GM23248 (cell line): Measurements from ENCODE around the gene LSM3. TPM values are rescaled to one million over a fixed set of nuclear protein-coding genes. Genes with fewer than 3 reads are reported as not detected.

Experiments
- DNase-seq: peaks from one replicate; pipeline ENCODE4 v3.0.0-alpha.2; 2015
- H2AFZ ChIP-seq: fragments of 200-600 bp; sonication (generic); 2 replicates; pipeline ENCODE4 v1.6.1; 2016; ENCODE audit warnings: antibody characterized with exemption
- H3F3A ChIP-seq: fragments of 200-600 bp; sonication (generic); 2 replicates; pipeline ENCODE4 v1.6.1; 2016; ENCODE audit warnings: mild to moderate bottlenecking, antibody characterized with exemption, mixed run types; ENCODE audit not compliant: insufficient read depth
- H3K27ac ChIP-seq: fragments of 200-600 bp; sonication (generic); 2 replicates; pipeline ENCODE4 v1.5.1; 2016; ENCODE audit warnings: mild to moderate bottlenecking
- H3K27me3 ChIP-seq: fragments of 200-600 bp; sonication (generic); replicated peaks from 2 replicates; pipeline ENCODE4 v1.6.1; 2016; ENCODE audit warnings: mild to moderate bottlenecking; ENCODE audit not compliant: insufficient read depth
- H3K36me3 ChIP-seq: fragments of 200-600 bp; sonication (generic); 2 replicates; pipeline ENCODE4 v1.6.1; 2016; ENCODE audit warnings: low read depth, mild to moderate bottlenecking
- H3K4me1 ChIP-seq: fragments of 200-600 bp; sonication (generic); 2 replicates; pipeline ENCODE4 v1.6.1; 2016; ENCODE audit warnings: mild to moderate bottlenecking; ENCODE audit not compliant: insufficient read depth
- H3K4me2 ChIP-seq: fragments of 200-600 bp; sonication (generic); one replicate; pipeline ENCODE4 v1.6.1; 2016; ENCODE audit warnings: mild to moderate bottlenecking; ENCODE audit not compliant: unreplicated experiment
- H3K4me3 ChIP-seq: fragments of 200-600 bp; sonication (generic); 2 replicates; pipeline ENCODE4 v1.5.1; 2016; ENCODE audit warnings: mild to moderate bottlenecking
- H3K79me2 ChIP-seq: fragments of 200-600 bp; sonication (generic); 2 replicates; pipeline ENCODE4 v1.6.1; 2016; ENCODE audit warnings: mild to moderate bottlenecking; ENCODE audit not compliant: insufficient read depth
- H3K9ac ChIP-seq: fragments of 200-600 bp; sonication (generic); 2 replicates; pipeline ENCODE4 v1.6.1; 2016; ENCODE audit warnings: mild to moderate bottlenecking
- H3K9me2 ChIP-seq: fragments of 200-600 bp; sonication (generic); 2 replicates; pipeline ENCODE4 v1.6.1; 2016; ENCODE audit warnings: mixed run types, mild to moderate bottlenecking, moderate library complexity; ENCODE audit not compliant: insufficient read depth
- H3K9me3 ChIP-seq: fragments of 200-600 bp; sonication (generic); one replicate; pipeline ENCODE4 v1.6.1; 2017; ENCODE audit warnings: low read depth
- H4K20me1 ChIP-seq: fragments of 200-600 bp; sonication (generic); 2 replicates; pipeline ENCODE4 v1.6.0; 2016; ENCODE audit not compliant: insufficient read depth
- EZH2 ChIP-seq: fragments of 200-600 bp; sonication (generic); IDR thresholded peaks from 2 replicates; pipeline ENCODE4 v1.6.1; 2018; ENCODE audit warnings: antibody characterized with exemption, mild to moderate bottlenecking; ENCODE audit not compliant: insufficient read depth, poor library complexity, severe bottlenecking
- EZH2phosphoT487 ChIP-seq: fragments of 200-600 bp; sonication (generic); IDR thresholded peaks from 2 replicates; pipeline ENCODE4 v1.6.1; 2018; ENCODE audit warnings: antibody characterized with exemption, moderate library complexity, mild to moderate bottlenecking, low read depth; ENCODE audit not compliant: insufficient read depth
- WGBS, 2 experiments: methylation state at CpG; one replicate each; pipeline ENCODE4 v1.1.6; 2015 to 2017; ENCODE audit warnings: low lambda C conversion rate in 2 of 2, low coverage in 1 of 2; ENCODE audit errors: missing lambda C conversion rate in 2 of 2; 5-methylcytosine and 5-hydroxymethylcytosine counted together
- in situ Hi-C: fragments of 300-500 bp; cut with MboI; formaldehyde crosslinking; loops from 2 replicates; pipeline ENCODE4 v1.15.0; 2020
- polyA plus RNA-seq: library from polyadenylated mRNA; unstranded; fragments of >200 nt; fragmentation: Nextera tagmentation; extraction: Ambion mirVana; gene quantifications from 2 replicates; pipeline ENCODE4 v1.2.1, GENCODE V29; 2016
- total RNA-seq: library from RNA; depleted of rRNA; stranded (reverse); fragments of >200 nt; shearing (Covaris generic); gene quantifications from 2 replicates; pipeline ENCODE4 v1.2.3, GENCODE V29; 2014

The LSM3 gene
- total and polyA plus RNA-seq, 2 experiments from 2014 or later, result 9.4 to 32.3 TPM

DNA sequence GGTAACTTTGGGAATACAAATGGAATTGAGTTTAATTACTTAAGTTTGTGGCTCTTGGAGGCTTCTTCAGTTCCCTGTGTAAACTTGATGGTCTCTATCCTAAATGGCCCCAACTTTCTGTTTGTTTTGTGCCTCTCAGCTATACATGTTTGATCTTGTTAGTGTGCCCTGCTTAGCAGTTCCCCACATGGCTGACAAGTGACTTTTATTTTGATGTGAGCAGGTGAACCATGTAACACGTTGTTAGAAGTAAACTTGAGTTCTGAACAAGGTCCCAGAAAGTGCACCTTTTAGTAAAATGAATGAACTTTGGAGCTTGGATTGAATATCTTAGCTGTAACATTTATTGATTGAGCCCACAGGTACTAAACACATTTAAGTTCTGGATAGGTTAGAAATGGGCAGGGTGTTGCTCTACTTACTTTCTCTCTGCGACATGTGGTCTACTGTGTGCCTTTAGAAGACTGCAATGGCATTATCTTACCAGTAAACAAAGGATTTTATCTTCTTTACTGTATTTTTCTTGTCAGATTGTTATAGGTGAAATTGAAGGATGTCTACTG is 4.5 kb downstream of the LSM3 start:
- Histone ChIP-seq H3K9me3 (no peaks in the 10 kb centered on the region), H3K9me2 (no peaks in the 10 kb centered on the region), H3K9ac (no peak overlapping the region), H4K20me1 (no peaks in the 10 kb centered on the region), H3K79me2 (peaks cover 64% of the 10 kb centered on the region), H3K4me3 (no peak overlapping the region), H3K27me3 (no peaks in the 10 kb centered on the region), H3K36me3 (peaks cover 30% of the 10 kb centered on the region), H3K27ac (no peak overlapping the region), H3K4me1 (peaks cover 9% of the 10 kb centered on the region; the same call in 1 of the 2 replicates), H3K4me2 (no peak overlapping the region), H3F3A (no peaks in the 10 kb centered on the region), H2AFZ (no peak overlapping the region)
- in situ Hi-C loops, result no loop called here
- DNase-seq, result no peak
- 50 to 51% methylated on average over 2 of the region's 2 CpGs for WGBS, 2 experiments
- TF ChIP-seq EZH2phosphoT487, result no peak

DNA sequence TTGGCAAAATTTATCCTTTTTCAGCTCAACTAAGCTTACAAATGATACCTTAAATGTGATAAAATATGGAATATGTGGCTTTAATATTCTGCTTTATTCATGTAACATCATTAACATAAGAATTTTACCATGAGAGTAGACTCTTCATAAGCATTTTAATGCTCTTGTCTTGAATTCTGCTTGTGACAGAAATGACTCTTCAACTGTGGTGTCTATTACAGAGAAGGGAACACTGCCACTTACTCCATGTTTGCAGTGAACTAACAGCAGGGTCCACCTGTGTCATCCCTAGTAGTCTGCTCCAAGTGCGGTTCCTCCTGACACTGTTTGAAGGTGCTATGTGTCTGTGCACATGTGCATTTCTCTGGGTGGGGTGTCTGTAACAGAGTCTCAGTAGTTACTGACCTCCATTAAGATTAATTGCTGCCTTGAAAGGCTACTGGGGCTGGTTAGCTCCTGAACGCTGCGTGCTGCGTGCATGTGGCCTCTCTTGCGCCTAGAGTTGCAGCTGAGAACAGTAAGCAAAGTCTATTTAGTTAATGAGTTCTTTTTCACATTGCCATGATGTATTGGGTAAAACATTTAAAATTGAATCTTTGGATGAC is 8.3 kb downstream of the LSM3 start:
- 89 to 91% methylated on average over 5 of the region's 5 CpGs for WGBS, 2 experiments
- H3K27ac ChIP-seq, result no peak overlapping the region
- H3K4me2 ChIP-seq, result no peak overlapping the region
- no peaks in the 10 kb centered on the region for H4K20me1 ChIP-seq
- in situ Hi-C loops, result no loop called here
- DNase-seq, result no peak
- H3K27me3 ChIP-seq, result no peaks in the 10 kb centered on the region
- peaks cover 25% of the 10 kb centered on the region for H3K36me3 ChIP-seq
- no peaks in the 10 kb centered on the region for H3F3A ChIP-seq
- no peaks in the 10 kb centered on the region for H3K4me1 ChIP-seq
- H3K79me2 ChIP-seq, result peaks cover 70% of the 10 kb centered on the region
- no peak overlapping the region for H3K9ac ChIP-seq
- no peaks in the 10 kb centered on the region for H3K9me3 ChIP-seq
- H3K4me3 ChIP-seq, result no peak overlapping the region
- H3K9me2 ChIP-seq, result no peaks in the 10 kb centered on the region
- H2AFZ ChIP-seq, result no peak overlapping the region
- TF ChIP-seq EZH2, result no peak
- no peak for TF ChIP-seq EZH2phosphoT487

GRCh38 chr3:14188041-14188754 is 9.6 kb downstream of the LSM3 start:
- H3F3A ChIP-seq, result no peaks in the 10 kb centered on the region
- no peak for TF ChIP-seq EZH2
- TF ChIP-seq EZH2phosphoT487, result no peak
- no peak overlapping the region for H3K4me3 ChIP-seq
- peaks cover 69% of the 10 kb centered on the region for H3K79me2 ChIP-seq
- no peak overlapping the region for H2AFZ ChIP-seq
- peaks cover 21% of the 10 kb centered on the region for H3K36me3 ChIP-seq
- no peak overlapping the region for H3K9ac ChIP-seq
- 51 to 57% methylated on average over 4 of the region's 4 CpGs for WGBS, 2 experiments
- H3K27ac ChIP-seq, result no peak overlapping the region
- in situ Hi-C loops, result no loop called here
- H3K9me3 ChIP-seq, result no peaks in the 10 kb centered on the region
- H3K9me2 ChIP-seq, result no peaks in the 10 kb centered on the region
- no peaks in the 10 kb centered on the region for H4K20me1 ChIP-seq
- no peaks in the 10 kb centered on the region for H3K4me1 ChIP-seq
- no peak for DNase-seq
- no peaks in the 10 kb centered on the region for H3K27me3 ChIP-seq
- no peak overlapping the region for H3K4me2 ChIP-seq

- Histone ChIP-seq H3K9ac (no peak overlapping the region), H2AFZ (no peak overlapping the region), H3K79me2 (peaks cover 59% of the 10 kb centered on the region), H3K4me3 (no peak overlapping the region), H3K9me2 (no peaks in the 10 kb centered on the region), H3K27ac (no peak overlapping the region), H3F3A (no peaks in the 10 kb centered on the region), H3K36me3 (peaks cover 13% of the 10 kb centered on the region), H3K4me2 (no peak overlapping the region), H3K4me1 (no peaks in the 10 kb centered on the region), H4K20me1 (no peaks in the 10 kb centered on the region), H3K9me3 (no peaks in the 10 kb centered on the region), H3K27me3 (no peaks in the 10 kb centered on the region)
- TF ChIP-seq EZH2phosphoT487, result no peak
- no peak for TF ChIP-seq EZH2
- DNase-seq, result no peak
- 95 to 99% methylated on average over 4 of the region's 4 CpGs for WGBS, 2 experiments
- in situ Hi-C loops, result no loop called here
These were observed 16.2 kb downstream of the LSM3 start for GRCh38 chr3:14194865-14195264.
